WERI-Rb-1 (cell line): Measurements from ENCODE around the gene AMY2A.
"Not testable (repeated sequence)": the region's sequence is repeated elsewhere in the genome, so short reads cannot be mapped to it uniquely, and the experiment has no call there.

ENCODE experiments used
- DNase-seq: peaks from one replicate; pipeline ENCODE4 v3.0.0-alpha.2; 2020
- H3K27ac ChIP-seq: fragments of 250-450 bp; sonication (Bioruptor Pico); 2 replicates; pipeline ENCODE4 v1.5.1; 2020; ENCODE audit warnings: mild to moderate bottlenecking, moderate library complexity
- H3K27me3 ChIP-seq: fragments of 250-450 bp; sonication (Bioruptor Pico); 2 replicates; pipeline ENCODE4 v1.5.1; 2021; ENCODE audit warnings: mild to moderate bottlenecking, low read depth, moderate library complexity; ENCODE audit not compliant: insufficient read depth, severe bottlenecking
- H3K36me3 ChIP-seq: fragments of 250-450 bp; sonication (Bioruptor Pico); 2 replicates; pipeline ENCODE4 v1.5.1; 2020; ENCODE audit warnings: mild to moderate bottlenecking, moderate library complexity
- H3K4me3 ChIP-seq: 2 replicates; pipeline ENCODE4 v1.5.1; 2011; ENCODE audit warnings: low read depth, mild to moderate bottlenecking, control low read depth, low read length
- H3K9me3 ChIP-seq: fragments of 250-450 bp; sonication (Bioruptor Pico); 2 replicates; pipeline ENCODE4 v1.5.1; 2021; ENCODE audit warnings: mild to moderate bottlenecking, moderate library complexity; ENCODE audit not compliant: severe bottlenecking
- TF ChIP-seq, protein P1 (sequence below): IDR thresholded peaks from 2 replicates; pipeline ENCODE4 v1.5.1; 2011; ENCODE audit warnings: low read depth, mild to moderate bottlenecking, control low read depth, inconsistent platforms, low read length

Gene AMY2A

DNA sequence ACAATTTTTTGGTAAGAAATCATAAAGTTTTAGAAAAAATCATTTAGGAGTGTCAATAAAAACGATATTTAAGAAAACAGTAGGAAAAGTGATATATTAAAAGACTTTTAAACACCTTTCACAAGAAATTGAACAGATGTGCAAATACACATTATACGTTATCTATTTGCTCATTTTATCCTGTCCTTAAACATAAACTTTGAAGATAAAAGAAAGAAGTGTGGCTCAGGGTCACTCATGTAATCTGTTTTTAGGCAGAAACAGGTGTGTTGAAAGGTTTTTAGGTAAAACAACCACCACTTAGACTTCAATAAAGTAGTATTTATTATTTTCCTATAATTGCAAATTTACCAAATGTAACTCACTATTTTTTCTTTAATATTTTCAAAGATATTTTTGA, 32.7 kb upstream of the AMY2A start:
- Histone ChIP-seq H3K27ac (no peak overlapping the region), H3K9me3 (peaks cover 2% of the 10 kb centered on the region), H3K36me3 (no peaks in the 10 kb centered on the region), H3K27me3 (no peaks in the 10 kb centered on the region), H3K4me3 (no peak overlapping the region)
- DNase-seq, result no peak
- TF ChIP-seq, protein P1, sequence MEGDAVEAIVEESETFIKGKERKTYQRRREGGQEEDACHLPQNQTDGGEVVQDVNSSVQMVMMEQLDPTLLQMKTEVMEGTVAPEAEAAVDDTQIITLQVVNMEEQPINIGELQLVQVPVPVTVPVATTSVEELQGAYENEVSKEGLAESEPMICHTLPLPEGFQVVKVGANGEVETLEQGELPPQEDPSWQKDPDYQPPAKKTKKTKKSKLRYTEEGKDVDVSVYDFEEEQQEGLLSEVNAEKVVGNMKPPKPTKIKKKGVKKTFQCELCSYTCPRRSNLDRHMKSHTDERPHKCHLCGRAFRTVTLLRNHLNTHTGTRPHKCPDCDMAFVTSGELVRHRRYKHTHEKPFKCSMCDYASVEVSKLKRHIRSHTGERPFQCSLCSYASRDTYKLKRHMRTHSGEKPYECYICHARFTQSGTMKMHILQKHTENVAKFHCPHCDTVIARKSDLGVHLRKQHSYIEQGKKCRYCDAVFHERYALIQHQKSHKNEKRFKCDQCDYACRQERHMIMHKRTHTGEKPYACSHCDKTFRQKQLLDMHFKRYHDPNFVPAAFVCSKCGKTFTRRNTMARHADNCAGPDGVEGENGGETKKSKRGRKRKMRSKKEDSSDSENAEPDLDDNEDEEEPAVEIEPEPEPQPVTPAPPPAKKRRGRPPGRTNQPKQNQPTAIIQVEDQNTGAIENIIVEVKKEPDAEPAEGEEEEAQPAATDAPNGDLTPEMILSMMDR, result no peak

DNA sequence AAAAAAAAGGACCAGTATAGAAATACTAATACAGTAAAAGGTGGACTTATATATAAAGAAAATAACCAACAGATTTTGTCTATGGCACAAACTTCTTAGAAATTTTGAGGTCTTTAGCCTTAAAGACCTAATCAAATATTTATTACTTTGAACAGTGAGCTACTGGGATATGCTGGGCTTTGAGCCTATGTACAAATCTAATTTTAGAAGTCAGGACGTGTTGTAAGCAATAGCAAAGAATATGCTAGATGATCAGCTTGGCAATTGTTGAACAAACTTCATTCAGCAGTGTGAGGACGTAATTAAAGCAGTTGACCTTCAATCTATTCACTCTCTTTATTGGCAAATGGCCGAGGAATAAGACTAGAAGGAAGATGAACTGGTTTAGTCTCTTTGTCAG, 14.5 kb upstream of the AMY2A start:
- H3K9me3 ChIP-seq, DNase-seq, H3K4me3 ChIP-seq, H3K36me3 ChIP-seq, H3K27me3 ChIP-seq, H3K27ac ChIP-seq: not testable (repeated sequence)

DNA sequence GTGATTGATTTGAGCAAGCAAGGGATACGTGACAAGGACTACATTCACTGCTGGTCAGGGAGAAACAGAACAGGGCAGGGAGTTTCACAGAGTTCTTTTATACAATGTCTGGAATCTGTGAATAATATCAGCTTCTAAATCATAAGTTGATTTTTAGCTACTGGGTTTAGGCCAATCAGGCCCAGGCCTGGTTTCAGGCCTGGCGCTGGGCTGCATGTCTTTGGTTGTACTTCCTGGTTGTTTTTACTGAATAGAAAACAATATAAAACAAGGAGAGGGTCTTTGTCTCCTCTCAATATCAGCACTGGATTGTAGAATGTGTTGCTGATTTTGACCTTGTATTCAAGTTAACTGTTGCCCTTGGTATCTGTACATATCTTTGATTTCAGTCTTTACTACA, 865 bp upstream of the AMY2A start:
- DNase-seq, result no peak
- no peak overlapping the region for H3K4me3 ChIP-seq
- no peak overlapping the region for H3K27ac ChIP-seq
- no peaks in the 10 kb centered on the region for H3K9me3 ChIP-seq
- H3K27me3 ChIP-seq, result no peaks in the 10 kb centered on the region
- TF ChIP-seq, protein P1, result no peak
- H3K36me3 ChIP-seq, result no peaks in the 10 kb centered on the region

DNA sequence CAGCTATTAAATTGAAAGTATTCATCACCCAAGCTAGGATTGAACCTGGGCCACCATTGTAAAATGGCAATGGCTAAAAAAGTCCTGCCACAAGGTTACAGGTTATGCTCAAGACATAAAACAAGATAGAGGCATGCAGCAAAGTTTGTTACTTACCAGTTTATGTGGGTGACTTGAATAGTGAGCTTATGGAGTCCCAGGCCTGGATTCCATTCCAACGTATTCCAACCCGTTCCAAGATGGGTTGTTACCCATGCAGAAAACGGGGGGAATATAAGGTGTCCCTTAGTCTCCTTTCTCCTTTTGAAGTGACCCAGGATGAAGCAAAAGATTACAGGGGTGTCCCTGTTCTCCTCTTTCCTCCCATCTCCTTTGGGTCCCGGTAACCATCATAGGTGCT, 10.2 kb downstream of the AMY2A start:
- H3K9me3 ChIP-seq, H3K27me3 ChIP-seq, H3K4me3 ChIP-seq, DNase-seq, H3K27ac ChIP-seq, H3K36me3 ChIP-seq: not testable (repeated sequence)

DNA sequence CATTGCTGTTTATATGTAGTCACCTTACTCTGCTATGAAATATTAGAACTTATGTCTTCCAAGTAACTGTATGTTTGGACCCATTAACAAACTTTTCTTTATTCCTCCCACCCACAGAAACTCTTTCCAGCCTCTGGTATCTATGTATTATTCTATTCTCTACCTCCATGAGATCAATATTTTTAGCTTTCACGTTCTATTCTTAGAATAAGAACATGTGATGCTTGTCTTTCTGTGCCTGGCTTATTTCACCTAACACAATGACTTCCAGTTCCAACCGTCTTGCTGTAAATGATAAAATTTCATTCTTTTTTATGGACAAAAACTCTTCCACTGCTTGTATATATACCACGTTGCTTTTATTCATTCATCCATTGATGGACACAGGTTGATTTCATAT, 24.0 kb downstream of the AMY2A start:
- not testable (repeated sequence) for DNase-seq, H3K27ac ChIP-seq, H3K9me3 ChIP-seq, H3K27me3 ChIP-seq, H3K36me3 ChIP-seq, H3K4me3 ChIP-seq

DNA sequence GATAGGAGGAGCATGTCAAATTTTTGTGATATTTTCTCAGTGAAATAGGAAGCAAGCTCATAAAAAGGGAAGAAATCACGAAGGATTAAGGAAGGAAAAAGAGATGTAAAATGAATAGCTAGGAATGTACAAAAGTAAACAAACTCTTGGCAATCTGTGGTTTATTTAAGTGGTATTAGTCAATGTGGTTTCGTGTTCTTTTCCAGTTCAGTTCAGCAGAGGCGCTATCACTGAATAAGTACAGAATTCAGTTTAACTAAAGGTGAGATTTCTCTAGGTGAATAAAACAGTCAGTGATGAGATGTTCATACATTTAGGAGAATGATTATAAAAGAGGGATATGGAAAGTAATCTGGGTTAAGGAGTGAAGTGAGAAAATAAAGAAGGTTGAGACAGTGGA, 26.7 kb downstream of the AMY2A start:
- not testable (repeated sequence) for H3K27ac ChIP-seq, H3K27me3 ChIP-seq, H3K36me3 ChIP-seq, H3K9me3 ChIP-seq, DNase-seq, H3K4me3 ChIP-seq

DNA sequence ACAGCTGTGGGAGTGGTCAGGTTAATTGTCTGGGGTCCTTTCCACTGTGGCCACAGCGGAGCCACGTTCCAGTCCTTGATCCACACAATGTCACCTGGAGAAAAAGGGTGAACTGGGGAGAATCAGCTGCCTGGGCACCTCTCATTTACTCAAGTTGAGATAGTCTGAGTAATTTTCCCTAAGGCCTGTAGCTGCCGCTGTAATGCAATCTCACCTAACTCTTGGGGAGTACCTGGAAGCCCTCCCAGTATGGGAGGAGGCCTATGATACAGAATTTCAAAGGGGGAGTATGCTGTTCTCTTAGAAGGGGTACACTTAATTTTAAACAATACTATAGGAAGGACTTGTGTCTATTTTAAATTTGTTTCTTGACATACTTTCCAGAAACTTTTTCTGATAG, 33.1 kb downstream of the AMY2A start:
- not testable (repeated sequence) for H3K27ac ChIP-seq, H3K4me3 ChIP-seq, H3K9me3 ChIP-seq, H3K36me3 ChIP-seq, H3K27me3 ChIP-seq, DNase-seq

DNA sequence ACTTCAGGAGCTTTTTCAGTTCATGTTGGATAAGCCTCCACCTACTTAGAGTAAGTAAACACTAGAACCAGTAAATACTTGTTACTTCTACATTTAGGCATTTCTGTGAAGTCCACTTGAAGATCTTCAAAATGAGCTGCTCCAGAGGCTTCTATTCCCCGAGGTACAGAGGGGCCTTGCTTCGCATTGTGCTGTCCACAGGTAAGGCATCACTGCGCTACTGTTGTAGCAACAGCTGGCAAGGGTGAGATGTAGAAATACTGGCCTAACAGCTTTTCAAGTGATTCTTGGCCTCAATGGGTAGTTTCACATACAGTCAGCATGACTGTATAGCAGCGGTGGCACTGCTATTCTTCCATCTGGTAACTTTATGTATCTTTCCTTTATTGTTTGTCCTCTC, 33.7 kb downstream of the AMY2A start:
- H3K27me3 ChIP-seq, H3K27ac ChIP-seq, H3K9me3 ChIP-seq, DNase-seq, H3K4me3 ChIP-seq, H3K36me3 ChIP-seq: not testable (repeated sequence)

DNA sequence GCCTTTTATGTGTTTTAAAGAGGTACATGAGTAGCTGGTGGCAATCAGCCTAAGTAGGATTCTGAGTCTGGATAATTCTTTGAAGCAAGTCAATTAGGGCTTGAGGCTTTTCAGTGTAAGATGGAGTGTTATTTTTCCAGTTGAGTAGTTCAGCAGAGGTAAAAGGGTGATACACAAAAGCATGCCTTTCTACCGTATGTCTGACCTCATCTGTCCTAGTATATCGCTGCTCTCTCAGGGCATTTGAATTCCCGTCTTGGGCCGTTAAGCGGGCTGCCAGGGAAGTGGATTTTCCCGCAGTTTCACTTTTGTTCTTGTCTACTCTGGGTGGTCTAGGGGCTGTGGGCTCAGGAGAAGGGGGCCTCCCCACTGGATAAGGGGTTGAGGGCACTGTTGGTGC, 36.9 kb downstream of the AMY2A start:
- H3K9me3 ChIP-seq, H3K4me3 ChIP-seq, H3K36me3 ChIP-seq, DNase-seq, H3K27me3 ChIP-seq, H3K27ac ChIP-seq: not testable (repeated sequence)

DNA sequence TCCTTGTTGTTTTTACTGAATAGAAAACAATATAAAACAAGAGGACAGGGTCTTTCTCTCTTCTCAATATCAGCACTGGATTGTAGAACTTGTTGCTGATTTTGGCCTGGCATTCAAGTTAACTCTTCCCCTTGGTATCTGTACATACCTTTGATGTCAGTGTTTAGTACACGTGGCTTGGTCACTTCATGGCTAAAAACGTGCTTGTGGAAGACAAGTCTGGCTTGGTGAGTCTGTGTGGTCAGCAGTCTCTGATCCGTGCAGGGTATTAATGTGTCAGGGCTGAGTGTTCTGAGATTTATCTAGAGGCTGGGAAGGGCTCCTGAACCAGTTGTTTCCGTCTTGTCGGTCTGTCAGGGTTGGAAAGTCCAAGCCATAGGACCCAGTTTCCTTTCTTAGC, 38.2 kb downstream of the AMY2A start, which contains the start of gene AMY1A:
TSS of gene AMY1A (plus strand) at position 301 of the 400 bp plus-strand sequence. CDS start 571 bp downstream, outside the sequence.
- H3K9me3 ChIP-seq, DNase-seq, H3K27me3 ChIP-seq: not testable (repeated sequence)

More for the DNA sequence above, 38.2 kb downstream of the AMY2A start, which contains the start of gene AMY1A:
- H3K27ac ChIP-seq, H3K36me3 ChIP-seq, H3K4me3 ChIP-seq: not testable (repeated sequence)
